SU-DHL-6 (cell line): Measurements from ENCODE around the gene PCGF5.

ENCODE experiments used
- H2AFZ ChIP-seq: fragments of 200-600 bp; sonication (generic); 2 replicates; pipeline ENCODE4 v1.6.1; 2014; ENCODE audit warnings: low read depth, mild to moderate bottlenecking, moderate library complexity, mixed read lengths, antibody characterized with exemption, low read length; ENCODE audit not compliant: severe bottlenecking
- H3F3A ChIP-seq: fragments of 200-600 bp; shearing (Covaris generic); 2 replicates; pipeline ENCODE4 v1.6.0; 2016; ENCODE audit warnings: antibody characterized with exemption, mild to moderate bottlenecking; ENCODE audit not compliant: insufficient read depth
- H3K27ac ChIP-seq: fragments of 200-600 bp; sonication (generic); 2 replicates; pipeline ENCODE4 v1.5.1; 2016; ENCODE audit warnings: low read depth, mild to moderate bottlenecking, low read length, moderate library complexity, mixed read lengths
- H3K27me3 ChIP-seq: fragments of 200-600 bp; sonication (generic), shearing (Covaris generic); 2 replicates; pipeline ENCODE4 v1.6.0; 2014; ENCODE audit warnings: mild to moderate bottlenecking, low read length
- H3K36me3 ChIP-seq: fragments of 200-600 bp; sonication (generic); 2 replicates; pipeline ENCODE4 v1.6.1; 2014; ENCODE audit warnings: mild to moderate bottlenecking, low read length, mixed read lengths
- H3K4me2 ChIP-seq: fragments of 300-600, 200-600 bp; shearing (Covaris generic), sonication (generic); 2 replicates; pipeline ENCODE4 v1.6.0; 2014; ENCODE audit warnings: low read length, low read depth, mild to moderate bottlenecking; ENCODE audit not compliant: poor library complexity, severe bottlenecking
- H3K4me3 ChIP-seq: fragments of 200-600 bp; sonication (generic); 2 replicates; pipeline ENCODE4 v1.5.1; 2014; ENCODE audit warnings: antibody characterized with exemption, low read length, mild to moderate bottlenecking, mixed read lengths; ENCODE audit not compliant: insufficient read depth, poor library complexity, severe bottlenecking
- H3K79me2 ChIP-seq: fragments of 200-600 bp; sonication (generic); 2 replicates; pipeline ENCODE4 v1.6.1; 2014; ENCODE audit warnings: mild to moderate bottlenecking, low read length, moderate library complexity; ENCODE audit not compliant: insufficient read depth
- H3K9ac ChIP-seq: fragments of 200-600 bp; sonication (generic); 2 replicates; pipeline ENCODE4 v1.7.0; 2014; ENCODE audit warnings: mild to moderate bottlenecking, low read length
- H3K9me2 ChIP-seq: fragments of 200-600 bp; sonication (generic); replicated peaks from 2 replicates; pipeline ENCODE4 v1.6.1; 2014; ENCODE audit warnings: low read length; ENCODE audit not compliant: insufficient read depth
- H3K9me3 ChIP-seq: fragments of 200-600 bp; sonication (generic); 2 replicates; pipeline ENCODE4 v1.6.1; 2014; ENCODE audit warnings: low read length, mixed read lengths; ENCODE audit not compliant: insufficient read depth
- H4K20me1 ChIP-seq: fragments of 200-600 bp; sonication (generic); 2 replicates; pipeline ENCODE4 v1.6.1; 2014; ENCODE audit warnings: low read depth, mild to moderate bottlenecking, antibody characterized with exemption, low read length, moderate library complexity, mixed read lengths
- EZH2phosphoT487 ChIP-seq: fragments of 200-600 bp; sonication (generic), shearing (Covaris generic); conservative IDR thresholded peaks from 2 replicates; pipeline ENCODE4 v1.6.1; 2018; ENCODE audit warnings: mild to moderate bottlenecking, antibody characterized with exemption, low read length, moderate library complexity, mixed read lengths
- TF ChIP-seq, protein P1 (sequence below): fragments of 200-600 bp; sonication (generic); IDR thresholded peaks from one replicate; pipeline ENCODE4 v1.5.1; 2017; ENCODE audit warnings: antibody characterized with exemption, mild to moderate bottlenecking, low read length, moderate library complexity; ENCODE audit not compliant: insufficient read depth, poor library complexity, severe bottlenecking

Gene PCGF5

DNA sequence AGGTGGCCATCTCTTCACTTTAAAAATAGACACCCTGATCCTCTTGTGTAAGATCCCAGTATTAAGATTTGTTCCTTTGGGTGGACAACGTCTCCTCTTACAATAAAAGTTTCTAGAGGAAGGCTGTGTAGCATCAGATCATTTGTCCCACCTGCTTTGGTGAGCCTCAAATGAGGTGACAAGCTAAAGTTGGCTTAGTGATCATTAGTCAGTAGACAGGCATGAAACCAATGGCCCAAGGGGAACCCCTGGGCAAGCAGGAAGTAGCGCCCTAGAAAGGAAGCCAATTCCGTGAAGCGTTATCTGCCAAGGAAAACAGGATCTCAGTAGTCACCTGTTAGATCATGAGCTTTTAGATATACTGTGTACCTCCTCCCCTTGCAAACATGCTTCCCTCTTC is 66.8 kb downstream of the PCGF5 start:
- H3K4me3 ChIP-seq: no peak overlapping the region

GRCh38 chr10:91287912-91288311 is 67.4 kb downstream of the PCGF5 start:
- H3K27me3 ChIP-seq: no peaks in the 10 kb centered on the region
- no peaks in the 10 kb centered on the region for H3K79me2 ChIP-seq
- H2AFZ ChIP-seq: no peak overlapping the region
- TF ChIP-seq EZH2phosphoT487: no peak
- TF ChIP-seq, protein P1, sequence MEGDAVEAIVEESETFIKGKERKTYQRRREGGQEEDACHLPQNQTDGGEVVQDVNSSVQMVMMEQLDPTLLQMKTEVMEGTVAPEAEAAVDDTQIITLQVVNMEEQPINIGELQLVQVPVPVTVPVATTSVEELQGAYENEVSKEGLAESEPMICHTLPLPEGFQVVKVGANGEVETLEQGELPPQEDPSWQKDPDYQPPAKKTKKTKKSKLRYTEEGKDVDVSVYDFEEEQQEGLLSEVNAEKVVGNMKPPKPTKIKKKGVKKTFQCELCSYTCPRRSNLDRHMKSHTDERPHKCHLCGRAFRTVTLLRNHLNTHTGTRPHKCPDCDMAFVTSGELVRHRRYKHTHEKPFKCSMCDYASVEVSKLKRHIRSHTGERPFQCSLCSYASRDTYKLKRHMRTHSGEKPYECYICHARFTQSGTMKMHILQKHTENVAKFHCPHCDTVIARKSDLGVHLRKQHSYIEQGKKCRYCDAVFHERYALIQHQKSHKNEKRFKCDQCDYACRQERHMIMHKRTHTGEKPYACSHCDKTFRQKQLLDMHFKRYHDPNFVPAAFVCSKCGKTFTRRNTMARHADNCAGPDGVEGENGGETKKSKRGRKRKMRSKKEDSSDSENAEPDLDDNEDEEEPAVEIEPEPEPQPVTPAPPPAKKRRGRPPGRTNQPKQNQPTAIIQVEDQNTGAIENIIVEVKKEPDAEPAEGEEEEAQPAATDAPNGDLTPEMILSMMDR: no peak
- no peaks in the 10 kb centered on the region for H3F3A ChIP-seq
- H3K27ac ChIP-seq: no peak overlapping the region
- no peaks in the 10 kb centered on the region for H3K36me3 ChIP-seq
- no peaks in the 10 kb centered on the region for H4K20me1 ChIP-seq
- no peaks in the 10 kb centered on the region for H3K9me2 ChIP-seq
- no peak overlapping the region for H3K9ac ChIP-seq
- no peak overlapping the region for H3K4me3 ChIP-seq
- H3K4me2 ChIP-seq: no peak overlapping the region
- no peaks in the 10 kb centered on the region for H3K9me3 ChIP-seq

More for the DNA sequence above, 66.8 kb downstream of the PCGF5 start:
- no peak overlapping the region for H3K27ac ChIP-seq
- H3K36me3 ChIP-seq: no peaks in the 10 kb centered on the region
- H4K20me1 ChIP-seq: no peaks in the 10 kb centered on the region
- no peak overlapping the region for H2AFZ ChIP-seq
- no peaks in the 10 kb centered on the region for H3K9me3 ChIP-seq
- H3K4me2 ChIP-seq: no peak overlapping the region
- no peak overlapping the region for H3K9ac ChIP-seq
- TF ChIP-seq, protein P1: no peak
- no peak for TF ChIP-seq EZH2phosphoT487
- H3K9me2 ChIP-seq: no peaks in the 10 kb centered on the region
- no peaks in the 10 kb centered on the region for H3F3A ChIP-seq
- H3K27me3 ChIP-seq: no peaks in the 10 kb centered on the region
- no peaks in the 10 kb centered on the region for H3K79me2 ChIP-seq

GRCh38 chr10:91289305-91289704 is 68.8 kb downstream of the PCGF5 start:
- TF ChIP-seq EZH2phosphoT487: no peak
- TF ChIP-seq, protein P1: no peak
- H3F3A ChIP-seq: no peaks in the 10 kb centered on the region
- H2AFZ ChIP-seq: no peak overlapping the region
- no peaks in the 10 kb centered on the region for H3K79me2 ChIP-seq
- no peaks in the 10 kb centered on the region for H3K36me3 ChIP-seq
- H3K27ac ChIP-seq: no peak overlapping the region
- no peak overlapping the region for H3K4me3 ChIP-seq
- no peaks in the 10 kb centered on the region for H3K27me3 ChIP-seq
- no peaks in the 10 kb centered on the region for H3K9me2 ChIP-seq
- no peaks in the 10 kb centered on the region for H4K20me1 ChIP-seq
- no peaks in the 10 kb centered on the region for H3K9me3 ChIP-seq
- no peak overlapping the region for H3K4me2 ChIP-seq
- H3K9ac ChIP-seq: no peak overlapping the region
